NCI-H128 (cell line): ENCODE results near the gene ATP2B3.

Experiments
- DNase-seq: peaks from one replicate; lab custom pipeline; 2025; ENCODE audit not compliant: unreplicated experiment; lab: John Stamatoyannopoulos, UW

ATP2B3 gene

GRCh38 chrX:153609917-153610835 lies 92.7 kb downstream of the ATP2B3 start:
- DNase-seq: peak; percentile 68

GRCh38 chrX:153610836-153611213 lies 93.4 kb downstream of the ATP2B3 start:
- DNase-seq: no peak

GRCh38 chrX:153611298-153612095 lies 94.1 kb downstream of the ATP2B3 start:
- no peak for DNase-seq

GRCh38 chrX:153612413-153612812 lies 95.0 kb downstream of the ATP2B3 start:
- DNase-seq: no peak

- DNase-seq: no peak
These were observed 97.4 kb downstream of the ATP2B3 start for GRCh38 chrX:153614818-153615217.

- DNase-seq: no peak
These were observed 103.1 kb downstream of the ATP2B3 start for GRCh38 chrX:153620576-153620975.

- DNase-seq: no peak
These were observed 104.6 kb downstream of the ATP2B3 start for GRCh38 chrX:153621949-153622598.

- DNase-seq: no peak
These were observed 105.3 kb downstream of the ATP2B3 start for GRCh38 chrX:153622661-153623309.

- DNase-seq: no peak
These were observed 106.0 kb downstream of the ATP2B3 start for GRCh38 chrX:153623310-153624029.

GRCh38 chrX:153624196-153625091 lies 107.0 kb downstream of the ATP2B3 start:
- DNase-seq: no peak

- DNase-seq: no peak
These were observed 108.0 kb downstream of the ATP2B3 start for GRCh38 chrX:153625271-153626024.

- DNase-seq: no peak
These were observed 108.7 kb downstream of the ATP2B3 start for GRCh38 chrX:153626025-153626633.

GRCh38 chrX:153626863-153627674 lies 109.6 kb downstream of the ATP2B3 start:
- DNase-seq: no peak

GRCh38 chrX:153627675-153628111 lies 110.3 kb downstream of the ATP2B3 start:
- no peak for DNase-seq

- no peak for DNase-seq
These were observed 110.7 kb downstream of the ATP2B3 start for GRCh38 chrX:153628129-153628528.

- no peak for DNase-seq
These were observed 111.2 kb downstream of the ATP2B3 start for GRCh38 chrX:153628665-153629064.

- no peak for DNase-seq
These were observed 113.9 kb downstream of the ATP2B3 start for GRCh38 chrX:153631346-153631745.
